Measurements from ENCODE around the gene ACSF2. TPM values are rescaled to one million over a fixed set of nuclear protein-coding genes. Genes with fewer than 3 reads are reported as not detected.

The ACSF2 gene, protein sequence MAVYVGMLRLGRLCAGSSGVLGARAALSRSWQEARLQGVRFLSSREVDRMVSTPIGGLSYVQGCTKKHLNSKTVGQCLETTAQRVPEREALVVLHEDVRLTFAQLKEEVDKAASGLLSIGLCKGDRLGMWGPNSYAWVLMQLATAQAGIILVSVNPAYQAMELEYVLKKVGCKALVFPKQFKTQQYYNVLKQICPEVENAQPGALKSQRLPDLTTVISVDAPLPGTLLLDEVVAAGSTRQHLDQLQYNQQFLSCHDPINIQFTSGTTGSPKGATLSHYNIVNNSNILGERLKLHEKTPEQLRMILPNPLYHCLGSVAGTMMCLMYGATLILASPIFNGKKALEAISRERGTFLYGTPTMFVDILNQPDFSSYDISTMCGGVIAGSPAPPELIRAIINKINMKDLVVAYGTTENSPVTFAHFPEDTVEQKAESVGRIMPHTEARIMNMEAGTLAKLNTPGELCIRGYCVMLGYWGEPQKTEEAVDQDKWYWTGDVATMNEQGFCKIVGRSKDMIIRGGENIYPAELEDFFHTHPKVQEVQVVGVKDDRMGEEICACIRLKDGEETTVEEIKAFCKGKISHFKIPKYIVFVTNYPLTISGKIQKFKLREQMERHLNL
- total RNA-seq (ENCODE audit: low replicate concordance) = 15.2 and 28.8 TPM in 2 replicates

DNA sequence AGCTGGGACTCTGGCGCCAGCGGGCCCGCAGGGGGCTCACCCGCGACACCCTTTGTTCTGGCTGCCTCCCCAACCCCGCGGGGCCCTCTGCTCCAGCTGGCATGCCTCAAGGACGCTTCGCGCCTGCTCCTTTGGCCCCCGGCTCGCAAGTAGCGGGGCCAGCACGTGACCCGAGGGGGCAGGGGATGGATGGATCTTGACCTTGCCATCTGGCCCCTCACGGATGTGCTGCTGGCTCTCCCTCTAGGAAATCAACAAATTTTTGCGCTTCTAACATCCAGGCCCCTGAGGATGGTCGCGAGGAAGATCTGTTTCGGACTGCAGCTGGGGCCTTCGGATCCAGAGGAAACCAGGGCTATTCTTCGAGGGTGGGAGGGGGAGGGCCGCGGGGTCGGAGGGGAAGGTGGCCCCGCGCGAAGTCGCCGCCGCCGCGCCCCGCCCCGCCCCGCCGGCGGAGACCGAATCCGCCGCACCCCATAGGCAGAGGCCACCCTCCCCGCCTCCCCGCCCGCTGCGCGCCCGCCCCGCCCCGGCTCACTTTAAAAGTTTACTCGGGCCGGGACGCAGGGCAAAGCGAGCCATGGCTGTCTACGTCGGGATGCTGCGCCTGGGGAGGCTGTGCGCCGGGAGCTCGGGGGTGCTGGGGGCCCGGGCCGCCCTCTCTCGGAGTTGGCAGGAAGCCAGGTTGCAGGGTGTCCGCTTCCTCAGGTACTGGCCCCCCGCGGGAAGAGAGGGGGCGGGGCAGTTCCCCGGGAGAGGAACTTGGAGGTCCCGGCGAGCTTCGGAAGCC, at the start of gene ACSF2:
Gene ACSF2 (plus strand): TSS at position 537 of the 790 bp plus-strand sequence. CDS start 44 bp downstream, at position 581.
- H3K4me1 ChIP-seq = peaks cover 13% of the 10 kb centered on the region
- peak within 1 kb of the TSS; percentile 82 for H3K4me3 ChIP-seq
- no peaks in the 10 kb centered on the region for H3K9me3 Mint-ChIP-seq
- peak within 1 kb of the TSS; percentile 62 for H2AFZ ChIP-seq (replicated peaks)
- peak; percentile 66 for DNase-seq (ENCODE audit: low spot score)
- no peaks in the 10 kb centered on the region for H3K79me2 ChIP-seq (ENCODE audit: low read depth)
- H3K36me3 Mint-ChIP-seq = no peaks in the 10 kb centered on the region
- no peak within 1 kb of the TSS for H3K27ac ChIP-seq
- H3F3A ChIP-seq (ENCODE audit: low read depth) = peaks cover 17% of the 10 kb centered on the region
- peak within 1 kb of the TSS; percentile 72 for H3K27ac Mint-ChIP-seq
- no peaks in the 10 kb centered on the region for H3K36me3 ChIP-seq
- no peaks in the 10 kb centered on the region for H3K9me3 ChIP-seq (ENCODE audit: low read depth)
- H4K20me1 ChIP-seq (ENCODE audit: low read depth) = no peaks in the 10 kb centered on the region
- H3K4me2 ChIP-seq = peak within 1 kb of the TSS; percentile 97
- H3K4me1 Mint-ChIP-seq = peaks cover 21% of the 10 kb centered on the region
- no peaks in the 10 kb centered on the region for H3K27me3 Mint-ChIP-seq (ENCODE audit: insufficient read depth, low read depth)
- no peak within 1 kb of the TSS for H3K9ac ChIP-seq
- peaks cover 16% of the 10 kb centered on the region for H3K27me3 ChIP-seq
- peak within 1 kb of the TSS; percentile 85 for H3K4me3 Mint-ChIP-seq
- TF ChIP-seq EZH2 (IDR thresholded peaks at IDR 0.05) (no peak), EZH2phosphoT487 (IDR thresholded peaks at IDR 0.05) (no peak)
- TF ChIP-seq, protein P1, sequence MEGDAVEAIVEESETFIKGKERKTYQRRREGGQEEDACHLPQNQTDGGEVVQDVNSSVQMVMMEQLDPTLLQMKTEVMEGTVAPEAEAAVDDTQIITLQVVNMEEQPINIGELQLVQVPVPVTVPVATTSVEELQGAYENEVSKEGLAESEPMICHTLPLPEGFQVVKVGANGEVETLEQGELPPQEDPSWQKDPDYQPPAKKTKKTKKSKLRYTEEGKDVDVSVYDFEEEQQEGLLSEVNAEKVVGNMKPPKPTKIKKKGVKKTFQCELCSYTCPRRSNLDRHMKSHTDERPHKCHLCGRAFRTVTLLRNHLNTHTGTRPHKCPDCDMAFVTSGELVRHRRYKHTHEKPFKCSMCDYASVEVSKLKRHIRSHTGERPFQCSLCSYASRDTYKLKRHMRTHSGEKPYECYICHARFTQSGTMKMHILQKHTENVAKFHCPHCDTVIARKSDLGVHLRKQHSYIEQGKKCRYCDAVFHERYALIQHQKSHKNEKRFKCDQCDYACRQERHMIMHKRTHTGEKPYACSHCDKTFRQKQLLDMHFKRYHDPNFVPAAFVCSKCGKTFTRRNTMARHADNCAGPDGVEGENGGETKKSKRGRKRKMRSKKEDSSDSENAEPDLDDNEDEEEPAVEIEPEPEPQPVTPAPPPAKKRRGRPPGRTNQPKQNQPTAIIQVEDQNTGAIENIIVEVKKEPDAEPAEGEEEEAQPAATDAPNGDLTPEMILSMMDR (IDR thresholded peaks at IDR 0.05) = no peak

DNA sequence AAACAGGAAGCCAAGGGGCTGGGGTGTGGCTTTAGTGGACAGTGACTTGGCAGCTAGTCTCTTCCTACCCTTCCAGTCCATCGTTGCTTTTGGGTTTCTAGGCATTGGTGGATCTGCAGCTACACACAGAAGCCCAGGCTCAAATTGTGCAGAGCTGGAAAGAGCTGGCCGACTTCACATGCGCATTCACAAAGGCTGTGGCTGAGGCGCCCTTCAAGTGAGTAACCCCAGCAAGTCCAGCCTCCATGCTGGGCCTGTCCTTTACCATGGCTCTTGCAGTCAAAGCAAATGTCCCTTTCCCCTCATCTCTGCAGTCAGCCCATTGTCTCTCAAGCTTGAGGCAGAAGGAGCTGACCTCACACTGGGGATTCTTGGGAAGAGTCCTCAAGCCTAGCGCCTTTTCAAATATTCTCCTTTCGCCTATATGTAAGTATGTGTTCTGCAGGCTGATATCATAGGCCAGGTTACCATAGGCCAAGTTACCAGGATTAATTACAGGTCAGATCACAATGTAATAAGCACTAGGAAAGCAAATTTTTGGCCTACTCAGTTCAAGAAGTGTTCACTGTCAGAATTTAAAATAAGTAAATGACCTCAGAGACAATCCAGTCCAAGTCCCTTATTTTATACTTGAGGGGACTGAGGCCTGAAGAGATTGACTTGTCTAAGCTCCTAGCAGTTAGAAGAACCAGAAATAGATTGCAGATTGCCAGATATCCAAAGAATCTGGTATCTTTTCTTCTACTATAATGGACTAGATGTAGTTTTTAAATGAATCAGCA, 46.5 kb upstream of the ACSF2 start:
- no peak overlapping the region for H3K27ac ChIP-seq
- Mint-ChIP-seq H3K27ac (no peak overlapping the region), H3K4me3 (no peak overlapping the region), H3K27me3 (ENCODE audit: insufficient read depth, low read depth) (no peaks in the 10 kb centered on the region), H3K4me1 (no peaks in the 10 kb centered on the region), H3K36me3 (peaks cover 18% of the 10 kb centered on the region), H3K9me3 (no peaks in the 10 kb centered on the region)
- no peak for DNase-seq (ENCODE audit: low spot score)
- no peaks in the 10 kb centered on the region for H4K20me1 ChIP-seq (ENCODE audit: low read depth)
- H3K4me3 ChIP-seq = no peak overlapping the region
- H3K4me2 ChIP-seq = no peak overlapping the region
- no peaks in the 10 kb centered on the region for H3K27me3 ChIP-seq
- H3F3A ChIP-seq (ENCODE audit: low read depth) = no peaks in the 10 kb centered on the region
- H3K9ac ChIP-seq = no peak overlapping the region
- H3K36me3 ChIP-seq = no peaks in the 10 kb centered on the region
- H3K9me3 ChIP-seq (ENCODE audit: low read depth) = no peaks in the 10 kb centered on the region
- TF ChIP-seq, protein P1 (IDR thresholded peaks at IDR 0.05) = no peak
- TF ChIP-seq EZH2 (IDR thresholded peaks at IDR 0.05) (no peak), EZH2phosphoT487 (IDR thresholded peaks at IDR 0.05) (no peak)
- H3K79me2 ChIP-seq (ENCODE audit: low read depth) = no peaks in the 10 kb centered on the region
- no peaks in the 10 kb centered on the region for H3K4me1 ChIP-seq
- H2AFZ ChIP-seq (replicated peaks) = no peak overlapping the region

All from neural progenitor cell (in vitro differentiated cells).